ENCODE results near the gene CHST13. TPM values are rescaled to one million over a fixed set of nuclear protein-coding genes. Genes with fewer than 3 reads are reported as not detected.

The CHST13 gene
- total and polyA plus RNA-seq, 2 of the 4 experiments (the other 2 are of a cell fraction): not detected

GRCh38 chr3:126474498-126475412 is 49.2 kb upstream of the CHST13 start (continued):
- TF ChIP-seq ELK1 (IDR thresholded peaks at IDR 0.05; ENCODE audit: borderline replicate concordance, low read depth, low read length) (no peak), POLR2A (IDR thresholded peaks at IDR 0.05; ENCODE audit: low read depth, low read length) (no peak)
